DMS53 (cell line): ENCODE data around the gene TRANK1.

Source experiments
- DNase-seq: peaks from one replicate; lab custom pipeline; 2025; lab: John Stamatoyannopoulos, UW

The TRANK1 gene

GRCh38 chr3:36843065-36844051 is 101.5 kb downstream of the TRANK1 start:
- DNase-seq, result peak; percentile 57

GRCh38 chr3:36842275-36842674 is 102.6 kb downstream of the TRANK1 start:
- DNase-seq, result peak; percentile 0

- DNase-seq, result no peak
Observed at GRCh38 chr3:36840453-36840921, 104.4 kb downstream of the TRANK1 start.

GRCh38 chr3:36837089-36837488 is 107.8 kb downstream of the TRANK1 start:
- no peak for DNase-seq

- no peak for DNase-seq
Observed at GRCh38 chr3:36833160-36833814, 111.6 kb downstream of the TRANK1 start.

GRCh38 chr3:36832406-36832805 is 112.4 kb downstream of the TRANK1 start:
- DNase-seq, result no peak

GRCh38 chr3:36827133-36827532 is 117.7 kb downstream of the TRANK1 start:
- DNase-seq, result no peak

GRCh38 chr3:36826240-36826639 is 118.6 kb downstream of the TRANK1 start:
- DNase-seq, result no peak

GRCh38 chr3:36824443-36824842 is 120.4 kb downstream of the TRANK1 start:
- no peak for DNase-seq

GRCh38 chr3:36823806-36824205 is 121.0 kb downstream of the TRANK1 start:
- peak; percentile 57 for DNase-seq

GRCh38 chr3:36820083-36820482 is 124.8 kb downstream of the TRANK1 start:
- no peak for DNase-seq

- no peak for DNase-seq
Observed at GRCh38 chr3:36817806-36818533, 126.9 kb downstream of the TRANK1 start.

GRCh38 chr3:36815375-36815774 is 129.5 kb downstream of the TRANK1 start:
- no peak for DNase-seq

- no peak for DNase-seq
Observed at GRCh38 chr3:36814776-36815175, 130.1 kb downstream of the TRANK1 start.

GRCh38 chr3:36814066-36814717 is 130.7 kb downstream of the TRANK1 start:
- no peak for DNase-seq

- no peak for DNase-seq
Observed at GRCh38 chr3:36813305-36813704, 131.5 kb downstream of the TRANK1 start.

GRCh38 chr3:36812240-36812639 is 132.6 kb downstream of the TRANK1 start:
- DNase-seq, result peak; percentile 0

GRCh38 chr3:36811768-36812167 is 133.1 kb downstream of the TRANK1 start:
- DNase-seq, result no peak

GRCh38 chr3:36804295-36805055 is 140.4 kb downstream of the TRANK1 start:
- peak; percentile 71 for DNase-seq

GRCh38 chr3:36803091-36803791 is 141.6 kb downstream of the TRANK1 start:
- DNase-seq, result no peak
